ENCODE data around the gene LNP1. TPM values are rescaled to one million over a fixed set of nuclear protein-coding genes. Genes with fewer than 3 reads are reported as not detected.
"Not testable (repeated sequence)": the region's sequence is repeated elsewhere in the genome, so short reads cannot be mapped to it uniquely, and the experiment has no call there.

Gene LNP1, protein sequence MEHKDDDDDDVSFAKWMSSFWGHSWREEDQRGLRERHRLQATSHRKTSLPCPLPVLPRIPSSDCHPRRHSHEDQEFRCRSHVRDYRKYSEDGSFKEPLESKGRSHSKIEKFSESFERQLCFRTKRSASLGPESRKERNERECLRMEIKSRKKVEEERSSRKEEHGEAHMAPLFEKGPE
- 3.1 TPM in 2 replicates for total RNA-seq (2014; rRNA removed; shearing (Covaris generic))
- 1.2 and 1.6 TPM in 2 replicates for polyA plus RNA-seq (2014; cell fraction: nucleus; rRNA removed)

DNA sequence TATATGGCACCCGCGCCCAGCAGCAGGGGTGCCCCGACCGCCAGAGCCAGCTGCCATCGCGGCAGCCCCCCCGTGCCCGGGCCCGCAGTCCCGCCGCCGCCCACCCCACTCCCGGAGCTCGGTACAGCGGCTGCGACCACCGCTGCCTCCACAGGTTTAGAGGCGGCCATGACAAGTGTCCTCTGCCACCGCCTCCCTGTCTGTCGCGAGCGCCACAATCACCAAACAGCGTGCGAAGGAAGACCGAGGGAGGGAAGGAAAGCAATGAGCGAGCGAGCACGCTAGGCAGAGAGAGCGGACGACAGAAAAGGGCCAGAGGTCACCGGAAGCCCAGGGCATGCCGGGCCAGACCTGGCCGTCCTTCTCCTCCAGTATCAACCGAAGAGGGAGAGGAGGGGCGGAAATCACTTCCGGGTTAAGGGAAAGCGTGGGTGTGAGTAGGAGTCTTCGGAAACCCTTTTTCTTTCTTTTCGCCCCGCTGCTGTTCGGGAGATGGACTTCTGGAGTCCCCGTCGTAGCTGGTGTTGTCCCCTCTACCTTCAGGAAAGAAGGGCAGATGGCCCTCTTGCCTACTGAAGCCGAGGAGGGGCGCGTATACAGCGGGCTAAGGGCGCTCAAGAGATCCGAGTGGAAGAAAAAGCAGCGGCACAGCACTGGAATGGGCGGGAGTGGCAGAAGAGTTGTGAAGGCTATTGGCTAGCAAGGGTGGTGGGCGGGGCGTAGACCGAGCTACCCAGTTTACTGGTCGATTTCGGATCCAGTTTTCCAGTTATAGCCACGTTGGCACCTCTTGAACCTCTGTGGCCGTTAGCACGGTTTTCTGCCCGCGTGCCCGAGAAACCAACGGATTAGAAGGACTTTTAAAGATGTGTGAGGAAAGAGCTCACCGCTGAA, at the start of gene LNP1, which contains the start of gene TOMM70:
TSS of gene LNP1 (plus strand) at position 760 of the 894 bp plus-strand sequence. CDS start 28,191 bp downstream, outside the sequence.
TSS of gene TOMM70 (minus strand) at position 310 of the 894 bp plus-strand sequence. CDS start at position 170, 140 bp downstream.
- DNase-seq (ENCODE audit: extremely low read depth, low read depth): peak; percentile 95

DNA sequence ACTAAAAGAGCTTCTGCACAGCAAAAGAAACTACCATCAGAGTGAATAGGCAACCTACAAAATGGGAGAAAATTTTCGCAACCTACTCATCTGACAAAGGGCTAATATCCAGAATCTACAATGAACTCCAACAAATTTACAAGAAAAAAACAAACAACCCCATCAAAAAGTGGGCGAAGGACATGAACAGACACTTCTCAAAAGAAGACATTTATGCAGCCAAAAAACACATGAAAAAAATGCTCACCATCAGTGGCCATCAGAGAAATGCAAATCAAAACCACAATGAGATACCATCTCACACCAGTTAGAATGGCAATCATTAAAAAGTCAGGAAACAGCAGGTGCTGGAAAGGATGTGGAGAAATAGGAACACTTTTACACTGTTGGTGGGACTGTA, 49.6 kb upstream of the LNP1 start:
- not testable (repeated sequence) for DNase-seq (ENCODE audit: extremely low read depth, low read depth)

DNA sequence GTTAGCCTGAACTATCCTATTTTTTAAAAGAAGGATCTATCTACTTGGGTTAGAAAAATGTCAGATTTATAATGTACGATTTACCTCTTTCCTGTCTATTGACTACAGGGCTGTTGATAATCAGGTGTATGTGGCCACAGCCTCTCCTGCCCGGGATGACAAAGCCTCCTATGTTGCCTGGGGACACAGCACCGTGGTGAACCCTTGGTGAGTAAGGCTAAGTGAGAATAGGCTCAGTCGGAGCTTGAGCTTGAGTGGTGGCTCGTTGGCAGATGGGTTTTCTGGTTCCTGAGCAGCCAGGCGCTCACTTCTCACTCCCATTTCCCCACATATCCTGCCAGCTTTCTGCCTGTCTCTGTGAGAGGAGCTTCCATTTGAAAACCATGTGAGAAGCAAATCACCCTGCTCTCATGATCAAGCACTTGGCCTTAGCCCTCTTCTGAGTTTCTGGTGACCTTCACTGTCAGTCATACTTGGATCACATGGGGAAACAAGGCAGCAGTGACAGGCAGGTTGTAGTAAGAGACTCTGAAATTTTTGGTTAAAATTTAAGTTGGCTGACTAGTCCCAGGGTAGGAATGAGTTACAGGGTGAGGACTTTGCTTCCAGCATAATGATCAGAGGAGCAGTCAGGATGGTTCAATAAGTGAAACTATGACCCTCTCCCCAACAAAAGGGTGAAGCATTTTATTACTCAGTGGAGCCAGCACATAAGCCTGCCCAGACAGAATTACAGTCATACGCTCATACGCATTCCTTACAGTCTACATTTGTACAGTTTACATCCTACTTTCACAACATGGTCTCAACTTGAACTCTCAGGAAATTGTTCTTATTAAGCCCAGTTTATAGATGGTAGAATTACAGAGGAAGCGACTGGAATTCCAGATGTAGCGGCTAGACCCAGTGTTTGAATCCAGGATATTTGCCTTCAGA, 48.8 kb upstream of the LNP1 start:
- no peak for DNase-seq (ENCODE audit: extremely low read depth, low read depth)

DNA sequence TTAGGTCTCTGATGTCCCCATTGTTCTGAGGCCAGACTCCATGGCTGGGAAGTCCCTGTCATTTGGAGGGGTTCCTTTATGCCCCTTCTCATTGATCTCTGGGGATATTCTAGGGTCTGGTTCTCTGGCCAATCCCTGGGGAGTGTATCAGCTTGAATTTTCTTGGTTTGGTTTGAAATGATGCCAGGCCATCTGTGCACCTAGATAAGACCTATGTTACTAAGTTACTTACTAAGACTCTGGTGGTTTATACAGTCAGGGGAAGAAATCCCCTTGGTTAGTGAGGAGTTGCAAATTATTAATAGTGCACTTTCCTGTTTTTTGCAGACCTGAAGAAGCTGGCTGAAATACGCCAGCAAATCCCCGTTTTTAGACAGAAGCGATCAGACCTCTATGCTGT, 46.5 kb upstream of the LNP1 start:
- no peak for DNase-seq (ENCODE audit: extremely low read depth, low read depth)

DNA sequence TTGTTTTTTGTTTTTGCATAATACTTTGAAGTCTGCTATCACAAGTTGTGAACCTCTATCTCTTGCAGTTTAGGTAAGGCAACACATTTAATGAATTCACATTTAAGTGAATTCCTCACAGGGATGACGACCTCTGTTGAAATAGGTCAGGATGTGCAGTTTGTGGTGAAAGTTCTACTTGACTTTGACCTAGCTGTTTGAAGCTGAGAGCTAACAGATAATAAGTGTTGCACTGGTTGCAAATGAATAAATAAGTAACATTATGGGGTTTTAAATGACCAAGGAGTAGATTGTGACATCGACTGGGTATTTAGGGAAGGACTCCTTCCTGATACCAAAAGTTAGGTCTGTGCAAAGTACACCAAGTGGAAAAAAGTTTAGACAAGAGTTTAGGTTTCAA, 42.9 kb upstream of the LNP1 start:
- no peak for DNase-seq (ENCODE audit: extremely low read depth, low read depth)

DNA sequence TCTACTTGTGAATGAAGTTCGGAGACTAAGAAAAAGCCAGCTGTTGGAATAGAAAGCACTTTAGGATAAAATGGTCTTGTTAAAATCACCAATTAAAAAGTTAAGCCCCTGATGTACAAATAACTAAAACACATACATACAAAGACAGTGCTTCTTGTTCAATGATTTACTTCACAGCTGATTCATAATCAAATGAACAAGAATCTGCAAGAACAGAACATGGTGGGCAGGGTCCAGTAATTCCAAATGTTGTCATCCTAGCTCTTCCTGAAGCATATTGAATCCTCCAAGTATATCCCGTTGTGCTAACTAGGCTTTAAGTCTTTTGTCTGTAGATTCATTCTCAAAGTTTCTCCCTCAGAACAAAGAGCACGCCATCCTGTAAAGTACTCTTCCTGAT, 42.3 kb upstream of the LNP1 start:
- no peak for DNase-seq (ENCODE audit: extremely low read depth, low read depth)

DNA sequence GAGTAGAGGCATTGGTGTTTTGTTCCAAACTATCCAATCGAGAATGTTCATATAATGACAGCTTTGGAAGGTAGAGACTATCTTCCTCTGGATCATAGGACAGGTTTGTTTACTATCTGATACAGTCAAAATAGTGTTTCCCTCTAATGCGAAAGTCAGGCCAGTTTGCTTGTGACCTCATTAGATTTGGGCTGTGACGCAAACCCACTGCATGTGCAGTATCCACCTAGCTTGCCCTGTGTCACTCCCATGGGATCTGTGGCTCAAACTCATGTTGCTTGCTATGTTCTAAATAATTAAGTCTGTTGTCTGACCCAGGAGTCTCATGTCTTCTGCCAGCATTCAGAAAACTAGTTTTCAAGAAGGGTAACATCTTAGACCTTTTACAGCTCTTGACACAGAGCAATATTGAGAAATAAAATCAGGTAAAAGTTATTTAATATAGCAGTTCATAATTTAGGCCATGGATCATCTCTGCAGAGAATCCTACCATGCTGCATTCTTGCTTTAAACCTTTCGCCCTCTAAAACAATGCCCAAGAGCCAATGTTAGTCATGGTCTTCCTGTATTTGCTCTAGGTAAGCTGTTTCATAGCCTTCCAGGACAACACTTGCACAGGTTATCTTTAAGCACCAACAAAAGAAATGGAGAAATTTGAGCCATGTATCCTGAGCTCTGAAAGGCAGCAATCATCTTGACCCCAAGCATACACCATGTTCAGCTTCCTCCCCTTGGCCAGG, 40.4 kb upstream of the LNP1 start:
- no peak for DNase-seq (ENCODE audit: extremely low read depth, low read depth)

DNA sequence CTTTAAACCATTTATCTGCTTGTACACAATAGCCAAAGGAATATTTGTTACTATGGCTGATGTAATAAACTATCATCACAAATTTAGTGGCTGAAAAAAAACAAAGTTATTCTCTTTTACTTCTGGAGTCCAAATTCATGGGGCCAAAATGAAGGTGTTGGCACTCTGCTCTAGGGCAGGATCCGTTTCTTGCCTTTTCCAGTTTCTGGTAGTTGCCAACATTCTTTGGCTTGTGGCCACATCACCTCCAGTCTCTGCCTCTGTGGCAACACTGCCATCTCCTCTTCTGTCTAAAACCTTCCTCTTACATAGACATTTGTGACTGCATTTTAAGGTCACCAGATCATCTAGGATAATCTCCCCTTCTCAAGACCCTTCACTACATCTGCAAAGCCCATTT, 39.4 kb upstream of the LNP1 start:
- no peak for DNase-seq (ENCODE audit: extremely low read depth, low read depth)

DNA sequence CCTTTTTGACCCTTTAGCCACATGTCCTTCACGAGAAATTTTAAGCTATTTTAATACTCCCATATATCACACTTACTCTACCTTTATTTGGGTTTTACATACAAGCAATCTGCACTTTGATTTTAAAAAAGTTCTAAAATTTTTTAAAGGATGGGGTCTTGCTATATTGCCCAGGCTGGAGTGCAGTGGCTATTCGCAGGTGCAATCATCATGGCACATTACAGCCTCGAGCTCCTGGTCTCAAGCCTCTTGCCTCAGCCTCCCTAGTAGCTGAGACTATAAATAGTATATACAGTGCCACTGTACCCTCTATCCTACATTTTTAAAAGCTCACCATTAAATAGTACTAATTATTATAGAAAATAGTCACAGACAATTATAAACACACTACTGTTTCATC, 36.9 kb upstream of the LNP1 start:
- DNase-seq (ENCODE audit: extremely low read depth, low read depth): no peak

DNA sequence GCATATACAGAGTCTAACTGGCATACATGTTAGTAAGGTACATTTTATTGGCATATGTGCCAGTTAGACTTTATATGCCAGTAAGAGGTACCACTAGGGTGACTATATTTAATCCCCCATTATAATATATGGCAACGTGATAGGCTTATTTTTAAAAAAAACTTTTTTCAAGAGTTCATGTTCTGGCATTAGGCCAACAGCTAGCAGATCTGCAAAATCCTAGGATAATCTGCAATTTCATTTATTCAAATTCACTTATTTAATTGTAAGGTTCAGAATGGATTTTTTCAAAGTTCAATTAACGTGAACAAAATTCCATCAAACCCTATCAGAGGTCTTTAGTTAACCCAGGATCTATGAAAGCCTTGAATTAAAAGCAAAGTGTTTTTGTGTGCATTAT, 34.9 kb upstream of the LNP1 start:
- no peak for DNase-seq (ENCODE audit: extremely low read depth, low read depth)

DNA sequence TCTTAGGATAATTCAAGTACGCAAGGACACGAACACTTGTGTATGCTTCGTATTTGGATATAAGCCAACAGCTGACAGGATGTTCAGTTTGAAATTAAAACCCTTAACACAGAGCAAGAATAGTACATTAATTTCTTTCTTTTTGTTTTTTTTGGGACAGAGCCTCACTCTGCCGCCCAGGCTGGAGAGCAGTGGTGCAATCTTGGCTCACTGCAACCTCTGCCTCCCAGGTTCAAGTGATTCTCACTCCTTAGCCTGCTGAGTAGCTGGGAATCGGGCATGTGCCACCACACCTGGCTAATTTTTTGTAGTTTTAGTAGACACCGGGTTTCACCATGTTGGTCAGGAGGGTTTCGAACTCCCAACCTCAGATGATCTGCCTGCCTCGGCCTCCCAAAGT, 32.9 kb upstream of the LNP1 start:
- DNase-seq (ENCODE audit: extremely low read depth, low read depth): no peak

DNA sequence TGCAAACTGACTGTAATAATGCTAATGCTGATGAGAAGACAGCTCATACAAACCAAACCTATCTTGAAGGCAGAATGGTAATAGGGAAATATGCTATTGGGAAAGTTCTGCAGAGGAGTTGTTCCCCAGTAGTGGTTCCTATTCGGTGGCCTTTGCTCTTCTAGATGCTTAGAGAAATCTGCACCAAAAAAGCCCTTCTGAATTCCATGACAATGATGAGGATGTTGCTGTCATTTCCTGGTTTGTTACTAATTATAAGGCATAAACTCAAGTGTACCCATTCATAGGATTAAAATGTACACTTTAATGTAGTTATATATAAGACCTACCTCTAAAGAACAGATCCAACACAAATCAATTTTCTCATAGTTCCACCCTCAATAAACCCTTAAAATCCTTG, 30.6 kb upstream of the LNP1 start:
- no peak for DNase-seq (ENCODE audit: extremely low read depth, low read depth)

DNA sequence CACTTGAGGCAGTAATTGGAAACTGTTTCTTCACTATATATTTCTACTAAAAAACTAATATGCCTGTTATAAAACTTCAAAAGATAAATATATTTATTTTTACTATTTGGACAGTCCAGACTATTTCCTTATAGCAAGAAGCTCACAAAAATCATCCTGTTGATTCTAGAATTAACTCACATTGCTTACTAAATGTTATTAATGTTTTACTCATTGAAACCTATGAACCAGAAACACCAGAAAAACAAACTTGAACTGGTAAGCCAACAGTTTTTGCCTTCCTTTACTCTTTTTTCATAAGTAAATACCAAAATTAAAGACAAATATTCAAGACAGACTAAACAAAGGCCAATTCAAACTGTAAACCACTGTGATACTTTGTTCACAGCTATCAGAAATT, 26.8 kb upstream of the LNP1 start:
- no peak for DNase-seq (ENCODE audit: extremely low read depth, low read depth)

DNA sequence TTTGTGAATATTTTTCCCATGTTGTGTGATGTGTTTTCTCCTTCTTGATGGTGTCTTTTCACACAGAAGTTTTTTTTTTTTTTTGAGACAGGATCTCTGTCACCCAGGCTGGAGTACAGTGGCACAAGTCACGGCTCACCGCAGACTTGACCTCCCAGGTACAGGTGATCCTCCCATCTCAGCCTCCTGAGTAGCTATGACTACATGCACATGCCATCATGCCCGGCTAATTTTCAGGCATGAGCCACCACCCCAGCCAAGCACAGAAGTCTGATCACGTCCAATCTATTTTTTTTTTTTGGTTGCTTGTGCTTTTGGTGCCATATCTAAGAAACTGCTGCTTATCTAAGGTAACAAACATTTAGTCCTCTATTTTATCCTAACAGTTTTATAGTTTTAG, 25.0 kb upstream of the LNP1 start:
- no peak for DNase-seq (ENCODE audit: extremely low read depth, low read depth)

DNA sequence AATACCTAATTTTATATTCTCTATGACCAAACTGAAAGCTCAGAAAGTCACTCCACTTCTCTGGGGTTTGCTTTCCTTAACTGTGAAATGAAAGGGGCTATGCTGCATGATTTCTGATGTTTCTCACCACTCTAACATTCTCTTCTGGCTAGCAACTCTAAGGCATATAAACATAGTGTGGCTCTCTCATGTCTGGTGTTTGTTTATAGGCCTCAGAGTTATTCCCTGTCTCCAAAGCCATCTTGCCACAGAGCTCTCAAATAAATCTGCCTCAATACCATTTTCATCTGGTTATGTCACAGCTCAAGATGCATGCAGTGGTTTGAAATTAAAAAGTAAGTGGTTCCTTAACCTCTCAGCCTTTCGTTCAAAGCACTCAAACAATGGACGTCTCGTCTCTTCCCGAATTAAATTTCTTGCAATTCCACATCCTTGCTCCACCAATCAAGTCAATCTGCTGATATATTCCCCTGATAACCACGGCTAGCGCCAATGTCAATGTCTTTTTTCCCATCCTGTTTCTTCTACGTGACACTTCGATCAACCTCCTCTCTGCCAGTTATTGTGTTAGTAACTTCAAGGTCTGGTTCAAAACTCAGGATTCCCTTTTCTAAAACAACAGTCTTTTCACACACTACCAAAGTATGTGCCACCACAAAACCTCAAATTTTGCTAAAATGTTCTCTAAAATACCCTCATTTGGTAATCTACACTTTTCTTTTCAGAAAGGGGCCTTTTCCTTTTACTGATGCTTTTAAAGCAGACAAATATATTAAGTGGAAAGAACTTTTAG, 16.4 kb upstream of the LNP1 start:
- DNase-seq (ENCODE audit: extremely low read depth, low read depth): no peak

DNA sequence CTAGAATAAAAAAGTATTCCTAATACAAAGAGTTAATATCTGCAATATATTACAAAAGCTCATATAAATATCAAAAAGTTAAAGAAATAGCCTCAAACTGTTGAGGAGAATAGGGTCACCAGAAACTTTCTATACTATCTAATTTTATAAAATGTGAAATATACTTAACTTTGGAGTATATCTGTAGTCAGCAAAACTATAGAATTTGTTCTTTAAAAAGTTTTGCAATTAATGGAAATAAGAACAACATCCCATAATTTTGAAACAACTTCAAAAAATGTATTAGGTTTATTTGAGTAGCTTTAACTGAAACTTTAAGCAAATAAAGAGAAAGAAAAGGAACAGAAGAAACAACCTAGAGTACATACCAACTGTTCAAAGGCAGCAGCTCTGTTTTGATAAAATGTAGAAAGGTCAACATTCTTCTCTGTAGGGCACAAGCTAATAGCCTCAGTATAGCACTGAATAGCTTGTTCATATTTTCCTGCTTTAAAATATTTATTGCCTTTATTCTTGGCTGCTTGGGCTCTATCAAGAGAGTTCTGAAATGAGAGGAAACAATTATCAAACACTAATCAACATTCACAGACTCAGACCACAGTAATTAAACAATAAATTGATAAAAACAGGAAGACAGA, 14.8 kb upstream of the LNP1 start:
- no peak for DNase-seq (ENCODE audit: extremely low read depth, low read depth)

DNA sequence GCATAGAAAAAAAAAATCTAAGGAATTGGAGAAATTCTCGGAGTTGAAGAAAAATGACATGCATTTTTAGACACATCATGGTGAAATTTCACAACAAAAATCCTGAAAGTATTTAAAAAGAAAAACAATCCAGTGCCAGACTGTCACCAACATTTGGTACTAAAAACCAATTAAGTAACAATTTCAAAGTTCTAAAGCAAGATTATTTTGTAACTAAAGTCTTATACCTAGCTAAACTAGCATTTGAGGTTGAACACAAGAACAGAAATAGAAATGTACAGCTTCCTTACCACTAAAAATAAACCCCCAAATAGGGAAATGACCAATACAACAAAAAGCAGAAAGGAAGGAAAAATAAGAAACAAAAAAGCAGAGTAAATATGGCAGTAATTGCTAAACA, 12.3 kb upstream of the LNP1 start:
- no peak for DNase-seq (ENCODE audit: extremely low read depth, low read depth)

DNA sequence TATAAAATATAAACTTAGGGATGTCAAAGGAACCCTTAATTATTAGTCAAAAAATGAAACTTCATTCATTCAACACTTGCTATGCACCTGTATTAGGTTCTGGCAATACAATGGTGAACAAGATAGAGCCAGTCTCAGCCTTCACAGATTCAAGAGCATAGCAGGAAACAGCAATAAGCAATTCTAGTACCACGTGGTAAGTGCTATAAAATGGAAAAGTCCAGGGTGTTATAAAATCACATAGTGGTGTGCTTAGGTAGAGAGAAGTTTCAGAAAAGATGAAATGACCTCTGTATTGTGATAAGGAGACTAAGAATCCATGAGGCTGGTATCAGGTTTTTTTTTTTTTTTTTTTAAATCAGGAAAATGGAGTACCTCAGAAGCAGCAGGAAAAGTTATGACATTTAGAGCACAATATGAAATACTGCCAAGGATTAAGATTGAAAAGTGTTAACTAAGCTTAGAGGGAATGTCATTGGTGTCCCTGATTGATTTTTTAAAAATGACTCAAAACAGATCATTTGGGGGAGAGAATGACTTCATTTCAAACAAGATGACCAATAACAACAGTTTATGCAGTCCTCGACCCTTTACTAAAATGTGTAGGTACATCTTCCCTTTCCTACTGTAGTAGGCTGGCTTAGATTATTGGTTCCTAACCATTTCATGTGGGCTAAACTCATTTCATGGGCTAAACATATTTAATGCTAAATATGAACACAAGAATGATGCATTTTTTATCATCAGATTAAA, 5.5 kb upstream of the LNP1 start:
- DNase-seq (ENCODE audit: extremely low read depth, low read depth): no peak
